ENCODE results near the gene TFB2M.

- TF ChIP-seq CTCF (conservative IDR thresholded peaks at IDR 0.05; ENCODE audit: low read length) = no peak
- no peak for TF ChIP-seq EZH2phosphoT487 (IDR thresholded peaks at IDR 0.05; ENCODE audit: borderline replicate concordance, low read depth, low read length)
Measured at GRCh38 chr1:246511203-246511602, 54.9 kb downstream of the TFB2M start.

All from OCI-LY7 (cell line).